Gastroesophageal sphincter (tissue), 3 donors: Measurements from ENCODE around the gene MCUB.

Experiments used
- EP300 ChIP-seq: sonication (generic); formaldehyde crosslinking; IDR thresholded peaks from one replicate; pipeline ENCODE4 v1.6.1; 2017; ENCODE audit warnings: antibody characterized with exemption, mild to moderate bottlenecking
- POLR2A ChIP-seq, 2 donors: fragments of 450-650 bp; IDR thresholded peaks; one replicate each; pipeline ENCODE4 v1.6.1; 2017; ENCODE audit warnings: antibody characterized with exemption in 2 of 2, mild to moderate bottlenecking in 2 of 2, moderate library complexity in 1 of 2
- POLR2AphosphoS5 ChIP-seq: sonication (generic); formaldehyde crosslinking; IDR thresholded peaks from one replicate; pipeline ENCODE4 v1.6.1; 2017; ENCODE audit warnings: antibody characterized with exemption
- TF ChIP-seq, protein P1 (sequence below), 4 experiments: fragments of 200-600 bp in 2 of 4; fragments of 450-650 bp in 2 of 4; sonication (generic) in 1 of 4; IDR thresholded peaks; one replicate each; pipeline ENCODE4 v1.5.1; 2017 to 2019; ENCODE audit warnings: antibody characterized with exemption in 4 of 4, mild to moderate bottlenecking in 2 of 4, moderate library complexity in 2 of 4

DNA sequence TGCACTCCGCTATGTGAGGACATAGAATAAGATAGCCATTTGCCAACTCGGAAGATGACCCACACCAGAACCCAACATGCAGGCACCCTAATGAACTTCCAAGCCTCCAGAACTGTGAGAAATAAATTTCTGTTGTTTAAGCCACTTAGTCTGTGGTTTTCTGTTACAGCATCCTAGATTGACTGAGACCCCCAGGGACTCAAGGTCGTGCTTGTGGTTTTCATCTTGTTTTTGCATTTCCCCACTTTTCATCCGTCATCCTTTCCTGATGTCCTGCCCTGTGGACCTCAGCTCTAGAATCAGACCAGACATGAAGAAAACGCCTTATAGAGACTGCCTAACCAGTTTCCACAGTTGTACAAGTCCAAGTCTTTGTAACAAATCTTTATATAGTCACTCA is 54.4 kb downstream of the MCUB start:
- TF ChIP-seq, protein P1, sequence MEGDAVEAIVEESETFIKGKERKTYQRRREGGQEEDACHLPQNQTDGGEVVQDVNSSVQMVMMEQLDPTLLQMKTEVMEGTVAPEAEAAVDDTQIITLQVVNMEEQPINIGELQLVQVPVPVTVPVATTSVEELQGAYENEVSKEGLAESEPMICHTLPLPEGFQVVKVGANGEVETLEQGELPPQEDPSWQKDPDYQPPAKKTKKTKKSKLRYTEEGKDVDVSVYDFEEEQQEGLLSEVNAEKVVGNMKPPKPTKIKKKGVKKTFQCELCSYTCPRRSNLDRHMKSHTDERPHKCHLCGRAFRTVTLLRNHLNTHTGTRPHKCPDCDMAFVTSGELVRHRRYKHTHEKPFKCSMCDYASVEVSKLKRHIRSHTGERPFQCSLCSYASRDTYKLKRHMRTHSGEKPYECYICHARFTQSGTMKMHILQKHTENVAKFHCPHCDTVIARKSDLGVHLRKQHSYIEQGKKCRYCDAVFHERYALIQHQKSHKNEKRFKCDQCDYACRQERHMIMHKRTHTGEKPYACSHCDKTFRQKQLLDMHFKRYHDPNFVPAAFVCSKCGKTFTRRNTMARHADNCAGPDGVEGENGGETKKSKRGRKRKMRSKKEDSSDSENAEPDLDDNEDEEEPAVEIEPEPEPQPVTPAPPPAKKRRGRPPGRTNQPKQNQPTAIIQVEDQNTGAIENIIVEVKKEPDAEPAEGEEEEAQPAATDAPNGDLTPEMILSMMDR (IDR thresholded peaks at IDR 0.05), result no peak
- no peak for TF ChIP-seq EP300
- TF ChIP-seq POLR2A (IDR thresholded peaks at IDR 0.05), result no peak
- no peak for TF ChIP-seq POLR2AphosphoS5
